Astrocyte (in vitro differentiated cells and primary cell): ENCODE results near the gene PNMA8A.
"Not testable (repeated sequence)": the region's sequence is repeated elsewhere in the genome, so short reads cannot be mapped to it uniquely, and the experiment has no call there.

Experiments used
- CTCF ChIP-seq: IDR thresholded peaks from 2 replicates; pipeline ENCODE4 v1.5.1; 2011; ENCODE audit warnings: low read depth, mild to moderate bottlenecking, inconsistent platforms, low read length, moderate library complexity; ENCODE audit not compliant: insufficient read depth
- EZH2 ChIP-seq: IDR thresholded peaks from 2 replicates; pipeline ENCODE4 v1.6.1; 2012; ENCODE audit warnings: mild to moderate bottlenecking, low read length, inconsistent platforms; ENCODE audit not compliant: insufficient read depth

- not testable (repeated sequence) for TF ChIP-seq CTCF, EZH2
Observed at GRCh38 chr19:46435689-46436088, 35.7 kb downstream of the PNMA8A start.
